ENCODE results near the gene NEAT1. TPM values are rescaled to one million over a fixed set of nuclear protein-coding genes. Genes with fewer than 3 reads are reported as not detected.

NEAT1 gene
- total and polyA plus RNA-seq, 9 of the 15 experiments (the other 6 are each of a cell fraction or from before 2014, with no cell fraction given) = 20.1 to 389 (median 62.8) TPM

DNA sequence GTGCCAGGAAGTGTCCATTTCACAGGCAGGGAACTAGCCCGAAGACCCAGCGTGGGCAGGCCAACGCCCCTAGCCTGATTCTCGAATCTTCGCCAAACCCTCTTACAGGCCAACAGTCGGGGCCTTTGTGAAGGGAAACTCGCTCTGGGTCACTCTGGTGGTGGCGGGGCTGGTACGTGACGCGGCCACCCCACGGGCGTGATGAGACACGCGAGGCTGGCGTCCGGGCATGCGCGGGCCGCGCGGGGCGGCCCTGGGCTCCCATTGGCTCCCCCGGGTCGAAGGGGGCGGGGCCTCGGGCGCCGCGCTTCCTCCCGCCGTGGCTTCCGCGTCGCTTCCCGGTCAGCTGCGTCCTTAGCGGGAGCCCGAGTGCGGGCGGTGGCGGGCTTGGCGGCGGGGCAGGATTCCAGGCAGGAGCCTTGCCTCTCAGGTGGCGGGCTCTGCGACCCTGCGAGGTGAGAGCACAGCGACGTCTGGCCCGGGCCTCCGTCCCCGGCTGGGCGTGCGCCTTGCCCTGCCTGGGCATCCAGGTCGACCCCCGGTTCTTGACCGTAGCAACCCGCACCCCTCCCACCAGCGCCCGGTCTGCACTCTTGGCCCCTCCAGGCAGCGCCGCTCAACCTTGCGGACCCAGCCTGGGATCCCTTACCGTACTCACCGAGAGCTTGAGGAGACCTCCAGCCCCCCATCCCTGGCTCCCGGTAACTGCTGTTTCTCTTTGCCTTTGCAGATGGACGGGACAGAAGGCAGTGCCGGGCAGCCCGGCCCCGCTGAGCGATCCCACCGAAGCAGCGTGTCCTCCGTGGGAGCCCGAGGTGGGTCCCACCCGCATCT, 36.1 kb upstream of the NEAT1 start, which contains the start of gene FRMD8 (continued):
- TF ChIP-seq, protein P1, sequence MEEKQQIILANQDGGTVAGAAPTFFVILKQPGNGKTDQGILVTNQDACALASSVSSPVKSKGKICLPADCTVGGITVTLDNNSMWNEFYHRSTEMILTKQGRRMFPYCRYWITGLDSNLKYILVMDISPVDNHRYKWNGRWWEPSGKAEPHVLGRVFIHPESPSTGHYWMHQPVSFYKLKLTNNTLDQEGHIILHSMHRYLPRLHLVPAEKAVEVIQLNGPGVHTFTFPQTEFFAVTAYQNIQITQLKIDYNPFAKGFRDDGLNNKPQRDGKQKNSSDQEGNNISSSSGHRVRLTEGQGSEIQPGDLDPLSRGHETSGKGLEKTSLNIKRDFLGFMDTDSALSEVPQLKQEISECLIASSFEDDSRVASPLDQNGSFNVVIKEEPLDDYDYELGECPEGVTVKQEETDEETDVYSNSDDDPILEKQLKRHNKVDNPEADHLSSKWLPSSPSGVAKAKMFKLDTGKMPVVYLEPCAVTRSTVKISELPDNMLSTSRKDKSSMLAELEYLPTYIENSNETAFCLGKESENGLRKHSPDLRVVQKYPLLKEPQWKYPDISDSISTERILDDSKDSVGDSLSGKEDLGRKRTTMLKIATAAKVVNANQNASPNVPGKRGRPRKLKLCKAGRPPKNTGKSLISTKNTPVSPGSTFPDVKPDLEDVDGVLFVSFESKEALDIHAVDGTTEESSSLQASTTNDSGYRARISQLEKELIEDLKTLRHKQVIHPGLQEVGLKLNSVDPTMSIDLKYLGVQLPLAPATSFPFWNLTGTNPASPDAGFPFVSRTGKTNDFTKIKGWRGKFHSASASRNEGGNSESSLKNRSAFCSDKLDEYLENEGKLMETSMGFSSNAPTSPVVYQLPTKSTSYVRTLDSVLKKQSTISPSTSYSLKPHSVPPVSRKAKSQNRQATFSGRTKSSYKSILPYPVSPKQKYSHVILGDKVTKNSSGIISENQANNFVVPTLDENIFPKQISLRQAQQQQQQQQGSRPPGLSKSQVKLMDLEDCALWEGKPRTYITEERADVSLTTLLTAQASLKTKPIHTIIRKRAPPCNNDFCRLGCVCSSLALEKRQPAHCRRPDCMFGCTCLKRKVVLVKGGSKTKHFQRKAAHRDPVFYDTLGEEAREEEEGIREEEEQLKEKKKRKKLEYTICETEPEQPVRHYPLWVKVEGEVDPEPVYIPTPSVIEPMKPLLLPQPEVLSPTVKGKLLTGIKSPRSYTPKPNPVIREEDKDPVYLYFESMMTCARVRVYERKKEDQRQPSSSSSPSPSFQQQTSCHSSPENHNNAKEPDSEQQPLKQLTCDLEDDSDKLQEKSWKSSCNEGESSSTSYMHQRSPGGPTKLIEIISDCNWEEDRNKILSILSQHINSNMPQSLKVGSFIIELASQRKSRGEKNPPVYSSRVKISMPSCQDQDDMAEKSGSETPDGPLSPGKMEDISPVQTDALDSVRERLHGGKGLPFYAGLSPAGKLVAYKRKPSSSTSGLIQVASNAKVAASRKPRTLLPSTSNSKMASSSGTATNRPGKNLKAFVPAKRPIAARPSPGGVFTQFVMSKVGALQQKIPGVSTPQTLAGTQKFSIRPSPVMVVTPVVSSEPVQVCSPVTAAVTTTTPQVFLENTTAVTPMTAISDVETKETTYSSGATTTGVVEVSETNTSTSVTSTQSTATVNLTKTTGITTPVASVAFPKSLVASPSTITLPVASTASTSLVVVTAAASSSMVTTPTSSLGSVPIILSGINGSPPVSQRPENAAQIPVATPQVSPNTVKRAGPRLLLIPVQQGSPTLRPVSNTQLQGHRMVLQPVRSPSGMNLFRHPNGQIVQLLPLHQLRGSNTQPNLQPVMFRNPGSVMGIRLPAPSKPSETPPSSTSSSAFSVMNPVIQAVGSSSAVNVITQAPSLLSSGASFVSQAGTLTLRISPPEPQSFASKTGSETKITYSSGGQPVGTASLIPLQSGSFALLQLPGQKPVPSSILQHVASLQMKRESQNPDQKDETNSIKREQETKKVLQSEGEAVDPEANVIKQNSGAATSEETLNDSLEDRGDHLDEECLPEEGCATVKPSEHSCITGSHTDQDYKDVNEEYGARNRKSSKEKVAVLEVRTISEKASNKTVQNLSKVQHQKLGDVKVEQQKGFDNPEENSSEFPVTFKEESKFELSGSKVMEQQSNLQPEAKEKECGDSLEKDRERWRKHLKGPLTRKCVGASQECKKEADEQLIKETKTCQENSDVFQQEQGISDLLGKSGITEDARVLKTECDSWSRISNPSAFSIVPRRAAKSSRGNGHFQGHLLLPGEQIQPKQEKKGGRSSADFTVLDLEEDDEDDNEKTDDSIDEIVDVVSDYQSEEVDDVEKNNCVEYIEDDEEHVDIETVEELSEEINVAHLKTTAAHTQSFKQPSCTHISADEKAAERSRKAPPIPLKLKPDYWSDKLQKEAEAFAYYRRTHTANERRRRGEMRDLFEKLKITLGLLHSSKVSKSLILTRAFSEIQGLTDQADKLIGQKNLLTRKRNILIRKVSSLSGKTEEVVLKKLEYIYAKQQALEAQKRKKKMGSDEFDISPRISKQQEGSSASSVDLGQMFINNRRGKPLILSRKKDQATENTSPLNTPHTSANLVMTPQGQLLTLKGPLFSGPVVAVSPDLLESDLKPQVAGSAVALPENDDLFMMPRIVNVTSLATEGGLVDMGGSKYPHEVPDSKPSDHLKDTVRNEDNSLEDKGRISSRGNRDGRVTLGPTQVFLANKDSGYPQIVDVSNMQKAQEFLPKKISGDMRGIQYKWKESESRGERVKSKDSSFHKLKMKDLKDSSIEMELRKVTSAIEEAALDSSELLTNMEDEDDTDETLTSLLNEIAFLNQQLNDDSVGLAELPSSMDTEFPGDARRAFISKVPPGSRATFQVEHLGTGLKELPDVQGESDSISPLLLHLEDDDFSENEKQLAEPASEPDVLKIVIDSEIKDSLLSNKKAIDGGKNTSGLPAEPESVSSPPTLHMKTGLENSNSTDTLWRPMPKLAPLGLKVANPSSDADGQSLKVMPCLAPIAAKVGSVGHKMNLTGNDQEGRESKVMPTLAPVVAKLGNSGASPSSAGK (IDR thresholded peaks at IDR 0.05) = peak; percentile 98
- TF ChIP-seq SMAD2 (IDR thresholded peaks at IDR 0.05; ENCODE audit: low read depth, low read length) (no peak), ZC3H8 (IDR thresholded peaks at IDR 0.05) (no peak), ARID3A (IDR thresholded peaks at IDR 0.05; ENCODE audit: borderline replicate concordance, low read depth, low read length) (no peak), SMARCE1 (IDR thresholded peaks at IDR 0.05) (no peak), PTBP1 (IDR thresholded peaks at IDR 0.05; ENCODE audit: low read depth, low read length) (no peak), GATAD2A (IDR thresholded peaks at IDR 0.05) (peak; percentile 97), RBM14 (IDR thresholded peaks at IDR 0.05; ENCODE audit: borderline replicate concordance, insufficient read depth, low read depth, low read length) (no peak), POLR3G (IDR thresholded peaks at IDR 0.05; ENCODE audit: extremely low read depth, insufficient read length, insufficient replicate concordance) (no peak), SMAD4 (CRISPR knock-in tag; conservative IDR thresholded peaks at IDR 0.05) (peak; percentile 72)
- TF ChIP-seq, protein P2, sequence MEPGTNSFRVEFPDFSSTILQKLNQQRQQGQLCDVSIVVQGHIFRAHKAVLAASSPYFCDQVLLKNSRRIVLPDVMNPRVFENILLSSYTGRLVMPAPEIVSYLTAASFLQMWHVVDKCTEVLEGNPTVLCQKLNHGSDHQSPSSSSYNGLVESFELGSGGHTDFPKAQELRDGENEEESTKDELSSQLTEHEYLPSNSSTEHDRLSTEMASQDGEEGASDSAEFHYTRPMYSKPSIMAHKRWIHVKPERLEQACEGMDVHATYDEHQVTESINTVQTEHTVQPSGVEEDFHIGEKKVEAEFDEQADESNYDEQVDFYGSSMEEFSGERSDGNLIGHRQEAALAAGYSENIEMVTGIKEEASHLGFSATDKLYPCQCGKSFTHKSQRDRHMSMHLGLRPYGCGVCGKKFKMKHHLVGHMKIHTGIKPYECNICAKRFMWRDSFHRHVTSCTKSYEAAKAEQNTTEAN (CRISPR knock-in tag; IDR thresholded peaks at IDR 0.05) = no peak

Data from K562 (cell line).